Brain pericyte (primary cell): ENCODE measurements around the gene ABCA9.
"Not testable (repeated sequence)": the region's sequence is repeated elsewhere in the genome, so short reads cannot be mapped to it uniquely, and the experiment has no call there.

ENCODE experiments used
- DNase-seq: peaks from one replicate; pipeline ENCODE4 v3.0.0-alpha.2; 2012; ENCODE audit warnings: low read depth, low spot score

ABCA9 gene

GRCh38 chr17:69030169-69030568 lies 30.6 kb downstream of the ABCA9 start:
- no peak for DNase-seq

DNA sequence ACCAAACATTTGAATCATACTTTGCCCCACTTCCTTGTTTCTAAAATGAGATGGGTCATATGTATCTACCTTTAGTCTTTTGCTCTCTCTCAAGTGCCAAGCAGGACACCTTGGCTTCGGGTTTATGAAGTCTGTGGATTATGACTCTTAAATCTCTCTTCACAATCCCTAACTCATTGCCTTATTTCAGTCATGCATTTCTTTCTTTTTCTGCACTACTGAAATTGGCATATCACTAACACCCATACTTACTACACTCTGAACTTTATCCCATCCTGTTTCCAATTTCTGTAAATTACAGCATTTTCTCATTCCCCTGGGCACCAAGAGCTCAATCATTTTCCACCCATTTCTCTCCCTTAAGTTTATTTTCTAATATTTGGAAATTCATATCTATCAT lies 42.0 kb downstream of the ABCA9 start:
- no peak for DNase-seq

DNA sequence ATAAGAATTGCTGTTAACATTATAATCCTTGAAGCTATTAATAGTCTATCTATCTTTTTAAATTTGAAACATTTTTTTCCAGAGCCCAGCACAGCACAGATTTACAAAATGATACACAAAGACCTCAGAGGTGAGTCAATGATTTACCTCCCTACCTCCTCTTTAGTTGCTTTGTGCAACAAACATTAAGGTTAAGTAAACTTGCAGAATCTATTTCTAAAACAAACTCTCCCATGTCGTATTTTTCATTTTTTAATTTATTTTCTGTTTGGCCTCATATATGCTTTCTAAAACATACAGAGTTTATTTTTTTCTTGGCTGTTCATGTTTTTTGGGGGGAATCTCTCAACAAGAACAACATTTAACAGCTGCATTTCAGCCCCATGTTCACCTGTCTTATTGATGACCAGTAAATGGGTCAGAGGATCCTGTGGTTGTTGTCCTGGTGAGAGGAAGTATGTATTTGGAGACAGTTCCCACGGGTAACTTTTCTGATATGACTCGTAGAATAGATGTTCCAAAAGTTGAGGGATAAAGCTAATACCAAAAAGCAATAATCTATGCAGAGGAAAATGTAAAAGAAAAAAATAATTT lies 42.6 kb downstream of the ABCA9 start:
- no peak for DNase-seq

- DNase-seq, result no peak
Observed at GRCh38 chr17:69015631-69016030, 45.1 kb downstream of the ABCA9 start.

DNA sequence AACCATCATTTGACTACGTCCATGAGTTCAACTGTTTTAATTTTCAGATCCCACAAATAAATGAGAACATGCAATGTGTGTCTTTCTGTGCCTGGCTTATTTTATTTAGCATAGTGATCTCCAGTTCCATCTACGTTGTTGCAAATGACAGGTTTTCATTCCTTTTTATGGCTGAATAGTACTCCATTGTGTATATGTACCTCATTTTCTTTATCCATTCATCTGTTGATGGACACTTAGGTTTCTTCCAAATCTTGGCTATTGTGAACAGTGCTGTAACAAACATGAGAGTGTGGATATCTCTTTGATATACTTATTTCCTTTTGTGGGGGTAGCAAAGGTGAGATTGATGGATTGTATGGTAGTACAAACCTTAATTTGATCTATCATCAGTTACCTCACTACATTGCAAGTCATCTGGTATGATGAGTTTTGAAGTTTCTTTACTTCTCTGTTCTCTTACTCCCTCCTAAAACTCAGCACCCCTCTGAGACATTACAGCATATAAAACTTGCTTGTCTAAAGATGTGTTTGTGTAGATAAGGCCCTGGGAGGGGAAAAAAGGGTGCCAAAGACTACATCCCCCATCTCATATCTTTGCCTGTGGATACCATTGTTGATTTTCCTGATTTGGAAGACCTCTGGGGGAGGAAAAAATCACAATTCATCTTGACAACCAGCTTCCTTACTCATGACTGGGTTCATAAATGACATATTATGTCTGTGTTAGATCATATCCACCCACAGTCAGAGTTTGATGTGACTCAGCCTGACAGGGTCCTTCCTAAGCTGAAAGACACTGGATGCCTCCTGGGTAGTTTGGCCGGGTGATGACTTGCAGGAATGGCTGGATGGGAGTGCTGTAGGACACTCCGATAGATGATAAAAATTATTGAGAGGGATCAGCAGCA lies 47.6 kb downstream of the ABCA9 start:
- peak; percentile 2 for DNase-seq

- no peak for DNase-seq
Observed at GRCh38 chr17:69009930-69010329, 50.8 kb downstream of the ABCA9 start.

GRCh38 chr17:69004759-69005158 lies 56.0 kb downstream of the ABCA9 start:
- DNase-seq, result not testable (repeated sequence)

DNA sequence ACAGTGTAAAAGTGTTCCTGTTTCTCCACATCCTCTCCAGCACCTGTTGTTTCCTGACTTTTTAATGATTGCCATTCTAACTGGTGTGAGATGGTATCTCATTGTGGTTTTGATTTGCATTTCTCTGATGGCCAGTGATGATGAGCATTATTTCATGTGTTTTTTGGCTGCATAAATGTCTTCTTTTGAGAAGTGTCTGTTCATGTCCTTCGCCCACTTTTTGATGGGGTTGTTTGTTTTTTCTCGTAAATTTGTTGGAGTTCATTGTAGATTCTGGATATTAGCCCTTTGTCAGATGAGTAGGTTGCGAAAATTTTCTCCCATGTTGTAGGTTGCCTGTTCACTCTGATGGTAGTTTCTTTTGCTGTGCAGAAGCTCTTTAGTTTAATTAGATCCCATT lies 61.0 kb downstream of the ABCA9 start:
- not testable (repeated sequence) for DNase-seq

DNA sequence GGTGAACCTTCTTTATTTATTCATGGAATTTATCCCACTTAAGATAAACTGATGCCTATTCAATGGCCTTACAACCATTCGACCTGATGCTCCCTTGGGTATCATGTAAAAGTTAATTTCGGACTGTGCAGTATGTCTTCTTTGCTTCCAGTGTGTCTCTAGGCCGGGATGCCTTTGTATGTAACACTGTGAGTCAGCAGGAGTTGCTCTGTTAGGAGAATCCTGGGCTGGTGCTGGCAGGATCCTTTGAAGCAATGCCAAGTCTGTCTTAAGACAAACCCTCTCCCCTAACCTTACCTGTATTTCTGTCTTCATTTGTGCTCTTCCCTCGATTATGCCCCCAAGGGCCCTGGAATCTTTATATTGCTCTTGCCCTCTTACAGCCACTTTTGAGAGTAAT lies 67.6 kb downstream of the ABCA9 start:
- DNase-seq, result no peak

GRCh38 chr17:68987966-68988365 lies 72.8 kb downstream of the ABCA9 start:
- no peak for DNase-seq

DNA sequence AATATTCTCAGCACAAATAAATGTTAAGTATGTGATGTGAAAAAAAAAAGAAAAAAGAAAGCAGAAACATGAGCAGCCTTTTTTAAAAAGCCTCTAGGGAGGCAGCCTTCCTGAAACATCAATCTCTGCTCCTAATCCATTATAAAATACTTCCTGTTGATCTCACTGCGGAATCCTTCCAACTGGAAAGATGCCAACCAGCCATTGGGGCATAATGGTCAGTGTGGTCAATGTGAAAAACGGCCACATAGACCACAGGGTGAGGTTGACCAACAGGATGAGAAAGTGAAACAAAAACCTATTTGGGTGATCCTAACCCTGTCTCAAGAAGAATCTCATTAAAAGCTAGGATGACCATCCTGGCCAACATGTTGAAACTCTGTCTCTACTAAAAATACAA lies 79.4 kb downstream of the ABCA9 start:
- peak; percentile 26 for DNase-seq

GRCh38 chr17:68973098-68973846 lies 87.5 kb downstream of the ABCA9 start:
- DNase-seq, result no peak

GRCh38 chr17:68972119-68972704 lies 88.5 kb downstream of the ABCA9 start:
- DNase-seq, result no peak

DNA sequence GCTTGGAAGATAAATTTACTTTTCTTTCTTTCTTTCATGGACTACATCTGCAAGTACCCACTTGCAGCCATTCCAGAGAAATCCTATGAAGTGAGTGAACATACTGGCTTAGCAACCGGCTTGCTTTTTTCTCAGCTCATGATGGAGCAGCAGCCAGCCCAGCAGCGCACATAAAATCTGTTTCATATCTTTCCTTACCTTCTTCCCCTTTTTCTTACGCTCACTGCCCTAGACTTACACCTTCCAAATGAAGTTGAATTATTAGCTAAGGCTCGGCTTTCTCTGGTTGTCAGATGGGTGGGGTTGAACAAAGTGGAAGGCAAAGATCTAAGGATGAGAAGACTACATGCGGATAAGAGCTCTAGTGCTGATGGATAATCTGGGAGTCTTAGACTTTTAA lies 91.6 kb downstream of the ABCA9 start:
- DNase-seq, result no peak

DNA sequence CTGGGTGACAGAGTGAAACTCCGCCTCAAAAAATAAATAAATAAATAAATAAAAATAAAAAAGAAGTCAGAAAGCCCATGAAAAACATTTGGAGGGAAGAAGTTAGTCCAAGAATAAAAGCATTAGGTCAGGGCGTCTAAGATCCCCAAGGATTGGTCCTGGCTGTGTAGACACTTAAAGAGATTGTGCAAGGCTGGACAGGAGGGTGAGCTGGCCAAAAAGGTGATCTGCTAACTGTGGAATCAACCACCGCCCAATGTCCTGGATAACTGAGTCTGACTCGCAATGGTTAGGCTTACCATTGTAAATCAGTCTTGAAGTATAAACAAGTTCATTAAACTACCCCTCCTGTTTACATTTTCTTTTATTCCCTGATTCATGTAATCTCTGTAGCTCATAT lies 96.8 kb downstream of the ABCA9 start:
- no peak for DNase-seq

- no peak for DNase-seq
Observed at GRCh38 chr17:68961214-68961882, 99.4 kb downstream of the ABCA9 start.

- not testable (repeated sequence) for DNase-seq
Observed at GRCh38 chr17:68959117-68959516, 101.6 kb downstream of the ABCA9 start.

DNA sequence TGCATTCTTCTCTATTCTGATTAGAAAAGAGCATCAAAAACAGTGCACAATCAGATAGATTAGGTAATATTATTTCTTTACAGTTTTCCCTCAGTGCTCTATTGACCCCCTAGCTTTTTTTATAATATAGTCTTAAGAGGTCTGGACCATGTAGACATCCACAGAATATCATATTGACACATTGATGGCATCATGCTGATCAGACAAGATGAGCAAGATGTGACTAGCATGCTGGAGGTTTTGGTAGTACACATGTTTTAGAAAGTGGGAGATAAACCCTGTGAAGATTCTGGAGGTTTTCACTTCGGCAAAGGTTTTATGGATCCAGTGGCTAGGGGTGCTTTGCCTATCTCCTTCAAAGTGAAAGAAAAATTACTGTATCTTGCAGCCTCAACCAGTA lies 102.8 kb downstream of the ABCA9 start:
- no peak for DNase-seq

DNA sequence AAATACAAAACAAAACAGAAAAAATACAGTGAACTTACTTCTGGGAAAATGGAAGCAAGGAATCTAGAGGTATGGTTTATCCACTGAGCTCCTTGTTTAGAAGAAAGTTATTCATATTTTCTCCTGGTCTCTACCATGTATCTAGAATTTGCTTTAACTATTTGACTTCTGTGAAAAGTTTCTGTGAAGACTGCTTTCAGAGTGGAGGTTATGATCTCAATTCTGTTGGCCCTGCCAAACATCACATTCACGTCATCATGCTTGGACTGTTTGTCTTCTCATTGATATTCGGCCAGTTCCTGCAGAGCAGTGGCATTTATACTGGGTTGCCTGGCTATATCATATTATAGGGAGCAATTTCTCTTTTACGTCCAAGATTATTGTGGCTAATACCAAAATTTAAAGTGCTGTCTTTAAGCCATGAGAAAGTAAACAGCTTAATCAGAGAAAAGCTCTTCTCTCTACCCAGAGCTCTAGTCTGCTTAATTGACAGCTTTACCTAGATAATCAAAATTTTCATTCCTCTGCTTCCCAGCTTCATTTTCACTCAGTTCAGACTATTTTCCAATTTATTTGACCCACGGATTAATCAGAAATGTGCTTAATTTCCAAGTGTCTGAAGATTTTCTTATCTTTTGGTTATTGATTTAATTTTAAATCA lies 105.4 kb downstream of the ABCA9 start, which contains the start of gene ABCA8:
Gene ABCA8 (minus strand): TSS at position 212 of the 661 bp plus-strand sequence. CDS start 13,358 bp downstream, outside the sequence.
- peak; percentile 63 for DNase-seq

DNA sequence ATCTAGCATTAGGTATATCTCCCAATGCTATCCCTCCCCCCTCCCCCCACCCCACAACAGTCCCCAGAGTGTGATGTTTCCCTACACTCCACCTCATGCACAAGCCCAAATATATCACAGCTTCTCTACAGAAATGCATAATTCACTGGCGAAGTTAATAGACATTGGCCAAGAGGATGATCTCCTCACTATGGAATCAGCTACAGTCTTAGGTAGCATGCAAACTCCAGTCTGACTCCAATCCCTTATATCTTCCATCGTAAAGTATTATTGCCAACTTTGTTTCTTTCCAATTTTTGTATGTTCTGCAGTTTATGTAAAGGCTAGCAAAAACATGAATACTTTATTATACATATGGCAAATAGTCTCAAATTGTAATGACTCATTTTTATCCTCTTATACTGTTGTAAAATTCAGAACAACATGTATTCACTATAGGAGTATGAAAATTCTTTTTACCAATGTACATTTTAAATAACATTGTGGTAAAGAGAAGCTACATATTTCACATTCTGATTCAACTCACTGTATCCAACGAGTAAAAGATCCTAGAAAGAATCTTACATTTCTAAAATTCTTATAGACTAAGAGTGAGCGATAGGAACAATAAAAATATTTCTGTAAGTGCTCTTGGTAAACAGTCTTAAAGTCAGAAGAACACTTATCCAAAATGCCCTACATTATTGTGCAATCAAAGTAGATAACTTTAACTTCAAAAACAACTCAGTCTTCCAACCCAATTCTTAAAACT lies 106.4 kb downstream of the ABCA9 start:
- no peak for DNase-seq
